HG03342 (cell line): ENCODE results near the gene TXLNB.
A peak's percentile ranks its signal among the peaks of the same experiment; 100 is the strongest.

Experiments used
- ATAC-seq: cut with Tn5 transposase; IDR thresholded peaks from one replicate; pipeline ENCODE4 v1.9.1; 2021; ENCODE audit warnings: mild to moderate bottlenecking, moderate library complexity; ENCODE audit not compliant: unreplicated experiment

TXLNB gene

DNA sequence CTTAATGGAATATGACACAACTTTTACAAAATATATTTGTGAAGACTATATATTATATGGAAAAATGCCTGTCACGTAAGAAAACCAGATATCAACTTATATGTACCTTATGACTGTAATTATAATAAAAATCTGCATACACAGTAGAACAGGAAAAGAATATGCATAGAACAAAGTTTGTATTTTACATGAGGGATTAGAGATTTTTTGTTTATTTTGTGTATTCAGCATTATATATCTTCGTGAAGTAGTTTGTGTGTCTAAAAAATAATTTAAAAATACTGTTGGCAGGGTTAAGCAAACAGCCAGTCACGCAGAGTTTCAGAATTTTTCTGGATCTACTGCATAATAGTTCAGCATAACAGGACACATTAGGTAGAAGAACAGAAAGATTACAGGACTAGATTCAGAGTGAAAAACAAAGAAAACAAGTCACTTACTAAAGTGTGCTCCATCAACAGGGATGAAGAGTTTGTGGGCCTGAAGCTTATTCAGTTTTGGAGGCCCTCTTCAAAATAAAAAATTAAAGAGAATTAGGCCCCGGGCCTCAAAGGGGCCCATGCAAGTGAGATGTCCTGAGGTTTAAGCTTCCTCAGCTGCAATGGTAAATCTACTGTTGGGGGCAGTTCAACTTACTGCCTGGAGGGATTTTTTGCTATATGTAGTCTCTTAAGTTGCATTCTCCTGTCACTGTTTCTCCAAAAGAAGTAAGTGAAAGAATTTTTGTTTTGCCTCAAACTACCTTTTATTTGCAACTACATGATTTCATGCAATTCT, 16.3 kb downstream of the TXLNB start:
- ATAC-seq: no peak

DNA sequence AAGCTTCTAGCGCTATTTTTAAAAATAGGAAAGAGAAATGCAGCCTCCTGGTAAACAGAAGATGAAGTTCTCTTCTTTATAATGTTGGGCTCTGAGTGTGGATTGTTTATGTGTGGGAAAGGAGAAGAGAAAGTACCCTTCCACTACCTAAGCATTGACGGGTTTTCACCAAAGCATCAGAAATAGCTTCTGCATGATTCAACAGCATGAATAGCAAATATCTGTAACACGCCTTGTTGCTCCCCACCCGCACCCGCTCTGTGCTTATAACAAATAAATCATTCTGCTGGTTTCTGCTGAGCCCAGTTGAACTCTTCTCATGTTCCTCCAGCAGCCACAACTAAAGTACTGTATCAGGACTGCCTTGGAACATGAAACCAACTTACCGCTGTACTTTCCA, 20.7 kb downstream of the TXLNB start:
- ATAC-seq: peak; percentile 92

DNA sequence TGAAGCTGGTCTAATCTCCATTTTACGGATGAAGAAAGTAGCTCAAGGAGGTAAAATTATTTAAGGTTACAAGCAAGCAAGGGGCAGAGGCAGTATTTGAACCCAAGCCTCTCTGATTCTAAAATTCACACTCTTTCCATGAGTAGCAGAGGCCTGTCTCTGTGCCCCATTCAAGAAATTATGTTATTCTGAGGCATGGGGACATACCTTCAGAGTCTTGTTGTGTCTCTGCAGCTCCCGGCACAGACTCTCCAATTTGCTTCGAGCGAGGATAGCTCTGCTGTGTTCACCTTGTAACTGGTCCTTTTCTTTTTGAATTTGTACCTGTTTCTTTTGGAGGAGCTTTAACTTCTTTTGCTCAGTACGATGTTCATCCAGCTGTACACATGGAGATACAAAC, 21.5 kb downstream of the TXLNB start:
- ATAC-seq: no peak

DNA sequence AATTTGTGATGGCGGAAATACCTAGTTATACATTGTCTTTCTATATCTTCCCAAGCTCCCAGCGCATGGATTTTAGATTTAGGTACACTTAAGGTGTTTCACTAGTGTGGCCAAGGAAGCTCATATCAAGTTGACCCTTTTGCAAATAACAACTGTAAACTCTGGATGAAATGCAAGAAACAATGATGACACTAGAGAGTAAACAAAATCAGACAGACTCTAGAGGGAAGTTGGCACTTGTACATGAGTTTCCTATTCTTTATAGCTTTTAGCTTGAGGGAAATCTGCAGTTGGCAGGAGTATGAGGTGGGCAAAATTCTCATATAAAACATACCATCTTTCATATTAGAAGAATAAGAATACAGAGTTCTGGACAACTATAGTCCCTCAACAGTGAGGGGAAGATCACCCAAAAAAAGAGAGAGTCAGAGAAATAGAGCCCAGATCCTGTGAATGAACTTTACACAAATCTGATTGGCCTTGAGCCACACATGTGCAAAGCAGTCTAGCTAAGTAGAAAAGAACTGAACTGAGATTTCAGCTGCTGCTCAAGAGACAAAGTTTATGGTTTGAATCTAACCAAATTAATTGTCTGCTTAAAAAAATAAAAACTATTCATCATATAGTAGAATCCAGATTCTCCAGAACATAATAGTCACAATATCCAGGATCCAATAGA, 26.1 kb downstream of the TXLNB start:
- no peak for ATAC-seq

DNA sequence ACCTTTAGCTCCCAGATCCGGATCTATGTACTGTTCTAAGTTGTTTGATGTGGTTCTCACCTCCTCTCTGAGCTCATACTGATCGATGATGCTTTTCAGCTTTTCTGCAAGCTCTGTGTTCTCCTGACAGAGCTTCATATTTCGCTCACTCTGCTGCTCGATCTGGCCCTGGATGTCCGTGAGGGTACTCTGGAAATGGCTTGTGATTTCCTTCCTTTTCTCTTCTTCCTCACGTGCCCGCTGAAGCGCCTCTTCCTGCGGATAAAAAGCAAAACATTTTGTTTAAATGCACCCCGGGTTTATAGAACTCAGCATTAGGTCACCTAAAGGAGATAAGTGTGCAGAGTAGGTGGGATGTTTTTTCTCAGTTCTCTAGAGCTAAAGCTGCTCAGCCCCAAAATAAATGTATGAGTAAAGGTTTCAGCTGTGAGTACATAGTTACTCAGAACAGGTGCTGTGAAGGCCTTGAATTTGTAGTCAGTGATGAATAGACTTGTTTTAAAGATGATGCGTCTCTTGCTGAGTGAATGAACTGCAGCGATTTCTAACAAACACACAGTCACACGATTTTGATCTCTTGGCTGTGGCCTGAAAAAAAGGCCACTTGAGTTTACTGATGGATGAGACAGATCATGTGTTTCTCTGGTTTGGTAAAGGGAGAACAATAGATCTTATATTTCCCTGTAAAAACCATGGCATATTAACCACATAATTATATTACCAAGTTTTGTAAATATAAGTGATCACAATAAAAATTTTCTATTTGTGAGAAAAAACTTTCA, 29.1 kb downstream of the TXLNB start:
- peak; percentile 96 for ATAC-seq

DNA sequence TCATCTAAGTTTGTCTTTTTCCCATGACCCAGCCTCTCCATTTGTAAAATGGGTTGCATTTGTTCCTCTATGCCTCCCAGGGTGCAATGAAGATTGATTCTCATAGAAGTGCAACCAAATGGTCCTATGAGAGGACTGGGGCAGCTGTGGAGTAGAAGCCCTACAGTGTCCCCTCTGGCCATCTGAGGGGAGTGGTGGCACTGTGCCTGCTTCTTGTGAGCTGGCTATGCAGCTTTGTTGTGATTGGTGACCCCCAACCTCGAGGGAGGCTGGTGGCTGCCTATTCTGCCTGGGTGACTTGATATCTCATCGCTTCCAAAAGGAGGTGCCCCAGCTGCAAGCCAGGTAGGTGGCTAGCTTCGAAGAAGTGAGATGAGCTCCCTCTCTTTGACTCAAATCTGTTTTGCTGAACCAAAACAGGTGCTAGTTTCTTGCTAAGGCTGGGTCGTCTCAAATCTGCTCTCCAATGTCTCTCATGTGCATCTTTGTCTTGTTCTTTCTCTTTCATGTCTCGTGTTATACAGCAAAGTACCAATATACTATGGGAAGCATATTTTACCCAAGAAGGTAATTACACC, 33.9 kb downstream of the TXLNB start:
- ATAC-seq: no peak

DNA sequence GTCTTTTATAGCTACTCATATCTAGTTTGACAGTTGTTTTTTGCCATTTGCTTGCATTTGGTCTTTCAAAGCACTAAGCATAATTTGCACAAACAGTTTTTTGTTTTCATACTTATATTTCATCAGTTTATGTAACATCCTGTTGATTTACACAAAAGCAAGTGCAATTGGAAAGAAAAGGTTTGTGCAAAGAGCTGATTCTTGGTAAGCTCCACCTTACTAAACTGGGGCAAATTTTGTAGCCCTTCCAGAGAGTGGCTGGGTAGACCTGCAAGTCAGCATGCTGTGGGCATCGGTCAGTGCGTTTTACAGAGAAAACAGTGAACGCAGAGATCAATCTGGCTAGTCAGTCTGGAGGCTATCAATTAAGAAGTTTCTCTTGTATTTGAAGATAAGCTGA, 34.5 kb downstream of the TXLNB start:
- ATAC-seq: no peak

DNA sequence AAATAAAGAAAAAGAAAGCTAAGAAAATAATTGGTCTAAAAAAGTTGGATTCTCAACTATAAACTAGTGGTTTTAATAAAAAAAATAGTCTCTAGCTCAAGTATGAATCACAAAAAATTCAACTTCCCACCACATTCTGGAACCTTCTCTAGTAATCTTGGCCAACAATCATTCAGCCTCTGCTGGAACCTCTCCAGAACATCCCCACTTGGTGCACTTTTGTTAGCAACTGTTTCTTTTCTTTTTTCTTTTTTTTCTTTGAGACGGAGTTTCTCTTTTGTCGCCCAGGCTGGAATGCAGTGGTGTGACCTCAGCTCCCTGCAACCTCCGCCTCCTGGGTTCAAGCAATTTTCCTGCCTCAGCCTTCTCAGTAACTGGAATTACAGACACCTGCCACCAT, 35.7 kb downstream of the TXLNB start:
- no peak for ATAC-seq

DNA sequence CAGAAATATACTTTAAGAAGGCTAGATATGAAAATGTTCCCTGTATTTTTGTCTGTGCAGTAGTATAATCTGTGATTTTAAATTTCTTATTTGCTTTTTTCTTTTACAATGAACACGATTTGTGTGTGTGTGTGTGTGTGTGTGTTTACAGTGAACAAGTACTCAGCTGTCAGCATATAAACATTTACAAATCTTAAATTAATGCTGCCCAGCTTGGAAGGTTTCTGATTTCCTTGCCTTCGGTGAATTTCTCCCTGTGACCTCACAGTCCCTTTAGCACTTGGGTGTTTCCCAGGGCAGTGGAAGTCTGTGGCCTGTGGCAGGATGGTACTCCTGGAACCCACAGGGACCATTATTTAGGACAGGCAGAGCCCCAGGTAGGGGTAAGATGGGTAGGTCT, 37.6 kb downstream of the TXLNB start:
- ATAC-seq: no peak

DNA sequence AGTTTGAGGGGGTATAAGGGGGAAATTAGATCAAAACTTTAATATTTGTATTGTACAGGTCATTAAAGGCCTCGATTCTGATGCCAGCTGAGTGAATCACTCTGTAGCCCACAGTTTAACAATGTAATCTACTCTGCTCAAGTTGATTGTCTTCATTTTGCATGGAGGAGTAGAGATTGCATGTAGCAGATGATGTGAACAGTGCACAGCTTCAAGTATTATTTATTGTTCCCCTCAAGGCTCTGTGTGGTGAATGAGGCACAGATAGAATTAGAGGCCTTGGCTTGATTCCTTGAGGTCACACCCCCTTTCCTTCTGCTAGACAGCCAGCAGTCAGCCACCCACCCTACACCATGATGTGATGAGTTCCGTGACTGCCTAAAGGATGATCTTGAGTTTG, 38.1 kb downstream of the TXLNB start:
- ATAC-seq: no peak

DNA sequence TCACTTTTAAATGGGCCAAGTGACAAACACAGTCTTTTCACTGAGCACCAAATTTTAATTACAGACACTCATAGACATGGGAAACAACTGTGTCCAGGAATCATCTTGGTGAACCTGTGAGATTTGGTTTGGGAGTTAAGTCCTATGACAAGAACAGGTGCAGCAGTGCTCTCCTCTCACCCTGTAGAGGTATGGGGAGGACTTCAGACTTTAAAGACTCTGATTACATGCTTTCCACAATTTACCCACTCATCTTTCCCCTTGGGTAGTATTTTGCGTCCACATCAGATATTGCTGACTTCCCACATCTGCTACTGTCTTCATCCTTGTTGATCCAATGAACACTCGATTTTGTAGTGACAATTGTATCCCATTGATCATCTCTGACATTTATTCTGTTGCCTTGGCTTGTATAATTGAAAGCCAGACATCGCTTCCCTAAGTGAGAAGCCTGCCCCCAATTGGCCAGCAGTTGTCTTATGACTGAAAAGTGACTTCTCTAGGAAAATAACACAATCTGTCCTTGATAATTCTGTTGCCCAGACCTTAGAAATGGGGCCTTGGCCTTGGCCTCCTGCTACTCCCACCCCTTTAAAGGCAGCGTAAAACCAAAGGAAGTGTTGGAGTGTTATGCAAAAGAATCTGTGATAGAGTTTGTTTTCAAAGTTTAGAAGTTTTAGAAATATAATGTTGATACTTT, 40.0 kb downstream of the TXLNB start:
- no peak for ATAC-seq

DNA sequence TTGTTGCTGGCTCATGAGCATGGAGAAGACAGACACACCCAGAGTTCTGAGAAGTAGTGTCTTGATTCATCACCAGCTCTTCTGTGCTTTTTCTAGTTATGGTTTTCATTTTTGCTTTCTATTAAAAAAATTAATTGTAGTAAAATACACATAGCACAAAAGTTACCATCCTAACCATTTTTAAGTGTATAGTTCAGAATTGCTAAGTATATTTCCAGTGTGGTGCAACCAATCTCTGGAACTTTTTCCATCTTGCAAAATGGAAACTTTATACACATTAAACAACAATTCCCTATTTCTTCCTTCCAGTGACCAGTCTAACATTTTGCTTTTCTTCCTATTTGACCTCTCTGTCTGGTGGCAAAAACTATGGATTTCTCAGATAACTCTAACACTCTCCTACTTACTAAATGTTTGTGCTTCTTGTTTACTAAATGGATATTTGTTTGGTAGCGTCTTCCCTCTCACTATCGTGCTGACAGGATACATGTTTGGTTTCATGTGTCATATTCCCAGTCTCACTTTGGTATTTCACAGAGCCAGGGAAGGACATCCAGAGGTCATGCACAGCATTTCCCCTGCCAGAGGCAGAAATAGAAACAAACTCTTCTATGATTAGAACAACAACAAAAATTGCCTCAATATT, 40.6 kb downstream of the TXLNB start:
- peak; percentile 33 for ATAC-seq

DNA sequence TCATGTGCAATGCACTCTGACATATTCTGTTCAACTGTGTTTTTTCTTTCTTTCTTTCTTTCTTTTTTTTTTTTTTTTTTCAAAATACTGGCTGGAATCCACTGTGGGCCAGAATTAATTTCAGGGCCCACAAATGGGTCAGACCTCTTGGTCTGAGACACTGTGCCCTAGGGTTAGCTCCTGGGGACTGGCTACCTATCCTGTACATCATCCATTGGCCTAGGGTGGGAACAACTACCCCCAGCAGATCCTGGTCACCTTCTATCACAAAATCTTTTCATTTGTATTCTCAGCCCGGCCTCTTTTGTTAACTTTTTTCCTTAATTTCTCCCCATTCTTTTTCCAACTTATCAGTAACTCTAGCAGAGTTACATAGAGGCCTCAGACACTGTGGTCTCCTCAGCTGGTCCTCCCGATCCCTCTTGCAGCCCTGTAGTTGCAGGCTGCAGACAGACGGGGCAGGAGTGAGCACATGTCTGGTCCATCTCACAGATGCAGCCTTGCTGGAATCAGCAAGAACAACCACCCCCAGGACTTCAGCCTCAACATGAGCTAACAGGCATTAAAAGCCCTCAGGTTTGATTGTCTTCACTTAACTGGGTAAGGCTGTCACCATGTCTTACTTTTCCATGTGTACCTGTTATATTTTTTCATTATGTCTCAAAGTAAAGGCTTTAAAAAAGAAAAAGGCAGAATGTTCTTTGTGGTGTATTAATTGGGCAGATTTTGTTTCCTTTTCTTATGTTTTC, 41.3 kb downstream of the TXLNB start:
- peak; percentile 98 for ATAC-seq

DNA sequence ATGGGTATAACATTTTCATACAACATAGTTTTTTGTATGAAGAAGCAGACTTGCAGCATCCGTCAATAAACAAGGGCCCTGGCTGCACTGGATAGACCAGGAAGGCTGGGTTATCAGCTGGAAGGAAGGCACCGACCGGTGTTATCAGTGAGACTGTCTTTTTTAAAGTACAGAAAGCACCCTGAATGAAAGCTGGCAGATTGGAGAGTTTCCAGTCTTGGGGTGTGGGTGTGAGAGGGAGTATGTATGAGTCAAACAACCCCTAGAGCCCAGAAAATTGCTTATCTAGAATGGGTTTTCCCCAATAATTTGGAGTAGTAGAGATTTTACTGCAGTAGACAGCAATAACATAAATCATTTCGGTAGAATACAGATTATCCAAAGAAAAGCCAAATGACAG, 42.4 kb downstream of the TXLNB start:
- ATAC-seq: no peak

DNA sequence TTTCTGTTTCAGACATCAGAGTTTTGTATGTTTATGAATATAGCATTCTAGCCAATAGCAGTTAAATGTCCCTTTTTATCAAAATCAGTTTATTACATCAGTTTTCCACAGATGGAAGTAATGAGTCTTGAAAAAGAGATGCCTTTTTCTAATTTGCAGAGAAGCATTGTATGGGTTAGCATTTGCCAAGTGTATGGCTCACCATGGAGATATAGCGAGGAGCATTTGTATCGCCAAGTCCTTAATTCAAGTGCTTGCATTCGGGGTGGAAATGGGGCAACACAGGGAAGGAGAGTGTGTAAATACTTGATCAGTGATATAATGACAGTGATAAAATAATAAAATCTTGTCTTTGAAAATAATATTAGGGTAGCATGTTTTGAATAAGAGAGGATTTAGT, 42.9 kb downstream of the TXLNB start:
- ATAC-seq: no peak

DNA sequence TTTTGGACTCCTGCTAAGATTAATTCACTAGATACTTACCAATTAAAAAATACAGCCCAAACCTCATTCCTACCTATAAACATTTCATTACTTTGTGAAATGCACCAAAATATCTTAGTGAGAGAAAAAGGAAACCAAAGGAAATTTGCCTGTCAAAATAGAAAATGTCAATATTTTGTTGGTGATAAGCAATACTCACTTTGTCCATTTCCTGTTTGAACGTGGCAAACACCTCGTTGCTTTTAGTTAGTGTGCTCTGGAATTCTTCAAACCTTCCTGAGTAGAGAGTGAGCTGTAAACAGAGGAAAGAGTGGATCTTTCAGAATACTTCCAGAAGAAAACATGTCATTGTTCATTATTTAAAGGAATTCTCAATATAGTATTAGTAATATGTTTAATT, 44.2 kb downstream of the TXLNB start:
- ATAC-seq: no peak

DNA sequence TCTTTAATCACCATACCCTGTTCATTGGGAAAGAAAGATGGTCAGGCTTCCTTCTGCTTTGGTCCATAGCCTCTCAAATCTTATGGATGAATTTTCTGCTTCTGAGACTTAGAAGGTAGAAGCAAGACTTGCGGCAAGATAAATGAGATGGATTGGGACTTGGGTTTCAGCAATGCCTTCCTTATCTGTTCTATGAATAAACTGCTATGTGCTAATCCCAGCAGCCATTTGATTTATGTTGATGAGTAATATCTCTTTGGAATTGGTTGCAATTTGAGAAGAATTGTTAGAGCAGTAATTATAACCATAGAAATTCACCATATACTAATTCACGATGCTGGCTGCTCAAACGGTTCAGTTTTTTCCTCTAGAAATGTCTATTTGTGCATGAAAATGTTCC, 48.3 kb downstream of the TXLNB start:
- ATAC-seq: no peak

DNA sequence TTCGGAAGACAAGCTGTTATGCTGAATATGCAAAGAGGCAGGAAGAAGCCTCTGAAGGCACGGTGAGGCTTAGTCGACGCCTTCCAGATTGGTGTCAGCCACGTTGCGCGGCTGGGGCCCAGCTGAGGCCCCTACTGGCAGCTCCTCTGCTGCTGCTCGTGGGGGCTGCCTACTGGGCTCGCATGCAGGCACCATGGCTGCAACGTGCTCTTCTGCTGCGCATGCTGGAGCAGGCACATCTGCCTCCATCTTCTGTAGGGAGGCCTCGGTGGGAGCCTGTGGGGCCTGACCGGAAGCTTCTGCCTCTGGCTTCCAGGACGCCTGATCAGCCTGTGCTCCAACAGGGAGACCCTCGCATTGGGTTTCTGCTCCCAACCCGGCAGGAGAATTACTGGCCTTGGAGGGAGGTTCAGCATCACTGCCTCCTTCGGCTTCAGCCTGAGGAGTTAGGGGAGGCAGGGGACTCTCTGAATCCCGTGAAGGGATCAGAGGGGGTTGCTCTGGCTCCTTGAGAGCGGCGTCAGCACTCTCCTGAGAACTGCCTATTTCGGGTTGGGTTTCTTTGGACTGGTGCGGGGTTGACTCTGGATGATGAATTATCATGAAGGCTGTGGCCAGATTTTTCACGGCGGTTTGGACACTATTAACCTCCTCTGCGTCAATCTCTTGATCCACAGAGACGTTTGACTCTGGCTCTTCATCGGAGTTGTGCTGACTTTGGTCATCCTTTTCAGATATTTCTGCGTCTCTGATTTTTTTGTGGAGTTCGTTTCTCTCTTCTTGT, 49.1 kb downstream of the TXLNB start:
- no peak for ATAC-seq
